BE2C (cell line): ENCODE results near the gene TBCK.

Experiments
- DNase-seq: peaks from one replicate; pipeline ENCODE4 v3.0.0-alpha.2; 2020
- H3K27me3 ChIP-seq: fragments of 250-450 bp; sonication (Bioruptor Pico); 2 replicates; pipeline ENCODE4 v1.5.1; 2020; ENCODE audit warnings: mild to moderate bottlenecking
- H3K36me3 ChIP-seq: fragments of 250-450 bp; sonication (Bioruptor Pico); 2 replicates; pipeline ENCODE4 v1.5.1; 2020; ENCODE audit warnings: mild to moderate bottlenecking
- H3K4me1 ChIP-seq: fragments of 250-450 bp; sonication (Bioruptor Pico); 2 replicates; pipeline ENCODE4 v1.5.1; 2020
- H3K4me3 ChIP-seq: 2 replicates; pipeline ENCODE4 v1.5.1; 2011; ENCODE audit warnings: low read depth, low read length
- H3K9me3 ChIP-seq: fragments of 250-450 bp; sonication (Bioruptor Pico); 2 replicates; pipeline ENCODE4 v1.5.1; 2020
- TF ChIP-seq, protein P1 (sequence below): IDR thresholded peaks from 2 replicates; pipeline ENCODE4 v1.5.1; 2012; ENCODE audit warnings: mild to moderate bottlenecking, low read depth, low read length

Gene TBCK

DNA sequence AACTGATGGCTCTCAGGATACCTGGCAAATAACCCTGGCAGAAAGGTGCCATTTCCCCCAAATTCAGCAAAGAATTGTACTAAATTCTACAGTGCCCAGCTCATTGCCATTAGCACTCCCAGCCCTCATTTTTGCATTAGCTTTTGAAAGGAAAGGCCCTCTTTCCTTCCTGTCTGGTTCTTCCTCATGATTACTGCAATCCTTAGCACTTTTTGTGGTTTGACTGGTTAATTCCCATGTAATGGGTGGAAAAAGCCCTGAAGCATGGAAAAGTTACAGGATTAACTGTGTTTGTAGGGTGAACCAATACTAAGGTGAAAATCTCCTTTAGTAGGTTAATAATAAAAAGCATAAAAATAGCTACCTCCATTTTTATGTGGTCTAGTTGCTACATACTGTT lies 281.3 kb downstream of the TBCK start:
- Histone ChIP-seq H3K4me3 (no peak overlapping the region), H3K27me3 (no peaks in the 10 kb centered on the region), H3K36me3 (no peaks in the 10 kb centered on the region), H3K4me1 (peaks cover 9% of the 10 kb centered on the region), H3K9me3 (no peaks in the 10 kb centered on the region)
- TF ChIP-seq, protein P1, sequence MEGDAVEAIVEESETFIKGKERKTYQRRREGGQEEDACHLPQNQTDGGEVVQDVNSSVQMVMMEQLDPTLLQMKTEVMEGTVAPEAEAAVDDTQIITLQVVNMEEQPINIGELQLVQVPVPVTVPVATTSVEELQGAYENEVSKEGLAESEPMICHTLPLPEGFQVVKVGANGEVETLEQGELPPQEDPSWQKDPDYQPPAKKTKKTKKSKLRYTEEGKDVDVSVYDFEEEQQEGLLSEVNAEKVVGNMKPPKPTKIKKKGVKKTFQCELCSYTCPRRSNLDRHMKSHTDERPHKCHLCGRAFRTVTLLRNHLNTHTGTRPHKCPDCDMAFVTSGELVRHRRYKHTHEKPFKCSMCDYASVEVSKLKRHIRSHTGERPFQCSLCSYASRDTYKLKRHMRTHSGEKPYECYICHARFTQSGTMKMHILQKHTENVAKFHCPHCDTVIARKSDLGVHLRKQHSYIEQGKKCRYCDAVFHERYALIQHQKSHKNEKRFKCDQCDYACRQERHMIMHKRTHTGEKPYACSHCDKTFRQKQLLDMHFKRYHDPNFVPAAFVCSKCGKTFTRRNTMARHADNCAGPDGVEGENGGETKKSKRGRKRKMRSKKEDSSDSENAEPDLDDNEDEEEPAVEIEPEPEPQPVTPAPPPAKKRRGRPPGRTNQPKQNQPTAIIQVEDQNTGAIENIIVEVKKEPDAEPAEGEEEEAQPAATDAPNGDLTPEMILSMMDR = no peak
- DNase-seq = no peak

DNA sequence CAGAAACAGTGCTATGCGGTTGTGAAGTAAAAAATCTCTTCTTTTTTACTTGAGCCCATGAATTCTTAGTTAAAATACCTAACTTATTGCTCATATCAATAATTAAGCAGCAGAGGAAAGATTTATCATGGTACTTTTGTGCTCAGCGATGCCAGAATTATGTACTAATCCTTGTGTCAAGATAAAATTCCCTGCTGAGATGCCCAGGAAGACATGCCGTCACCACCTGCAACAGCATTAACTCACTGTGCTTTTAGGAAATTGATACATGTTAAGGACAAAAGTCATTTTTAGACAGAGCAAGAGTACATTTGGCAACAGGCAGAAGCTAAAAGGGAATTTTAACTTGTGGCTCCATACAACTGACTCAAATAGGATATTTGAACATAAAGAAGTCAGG lies 281.8 kb downstream of the TBCK start:
- TF ChIP-seq, protein P1 = no peak
- Histone ChIP-seq H3K27me3 (no peaks in the 10 kb centered on the region), H3K36me3 (no peaks in the 10 kb centered on the region), H3K4me1 (peaks cover 9% of the 10 kb centered on the region; the same call in 1 of the 2 replicates), H3K4me3 (no peak overlapping the region), H3K9me3 (no peaks in the 10 kb centered on the region)
- no peak for DNase-seq

DNA sequence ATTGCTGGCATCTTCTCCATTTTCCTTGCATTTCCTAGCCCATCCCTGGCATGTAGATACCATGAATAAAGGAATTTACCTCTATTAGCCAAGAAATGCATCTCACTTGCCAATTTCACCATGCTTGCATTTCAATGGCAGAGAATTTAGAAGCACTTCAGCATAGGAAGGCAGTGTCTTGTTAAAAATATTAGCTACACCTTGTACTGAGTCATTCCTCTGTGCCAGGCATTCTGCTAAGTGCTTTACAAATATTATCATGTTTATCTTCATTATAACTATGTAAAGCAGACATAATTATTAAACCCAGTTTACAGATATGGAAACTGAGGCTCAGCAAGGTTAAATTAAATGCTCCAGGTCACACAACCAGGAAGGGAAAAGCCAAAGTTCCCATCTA lies 282.5 kb downstream of the TBCK start:
- Histone ChIP-seq H3K27me3 (no peaks in the 10 kb centered on the region), H3K4me3 (no peak overlapping the region), H3K4me1 (peaks cover 9% of the 10 kb centered on the region; the same call in 1 of the 2 replicates), H3K9me3 (no peaks in the 10 kb centered on the region), H3K36me3 (no peaks in the 10 kb centered on the region)
- DNase-seq = no peak
- TF ChIP-seq, protein P1 = no peak

DNA sequence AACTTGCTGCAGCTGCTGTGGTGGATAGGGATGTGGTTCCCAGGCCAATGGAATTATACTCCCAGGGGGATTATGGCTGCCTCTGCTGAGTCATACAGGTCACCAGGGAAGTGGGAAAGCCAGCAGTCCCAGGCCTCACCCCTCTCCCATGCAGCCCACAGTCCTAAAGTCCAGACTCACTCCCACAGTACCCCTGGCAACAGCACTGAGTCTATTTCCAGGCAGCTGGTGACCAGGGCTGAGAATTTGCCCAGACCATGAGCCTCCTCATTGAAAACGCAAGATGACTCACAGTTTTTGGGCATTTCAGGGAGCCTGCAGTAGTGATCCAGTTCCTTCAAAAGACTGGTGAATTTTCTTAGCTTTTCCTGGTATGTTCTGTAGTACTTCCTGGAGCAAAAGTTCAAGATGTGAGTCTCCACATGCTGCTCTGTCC lies 283.1 kb downstream of the TBCK start:
- no peaks in the 10 kb centered on the region for H3K36me3 ChIP-seq
- TF ChIP-seq, protein P1 = no peak
- H3K9me3 ChIP-seq = no peaks in the 10 kb centered on the region
- no peaks in the 10 kb centered on the region for H3K27me3 ChIP-seq
- peak; percentile 58 for DNase-seq
- no peak overlapping the region for H3K4me3 ChIP-seq
- peaks cover 9% of the 10 kb centered on the region; the same call in 1 of the 2 replicates for H3K4me1 ChIP-seq

DNA sequence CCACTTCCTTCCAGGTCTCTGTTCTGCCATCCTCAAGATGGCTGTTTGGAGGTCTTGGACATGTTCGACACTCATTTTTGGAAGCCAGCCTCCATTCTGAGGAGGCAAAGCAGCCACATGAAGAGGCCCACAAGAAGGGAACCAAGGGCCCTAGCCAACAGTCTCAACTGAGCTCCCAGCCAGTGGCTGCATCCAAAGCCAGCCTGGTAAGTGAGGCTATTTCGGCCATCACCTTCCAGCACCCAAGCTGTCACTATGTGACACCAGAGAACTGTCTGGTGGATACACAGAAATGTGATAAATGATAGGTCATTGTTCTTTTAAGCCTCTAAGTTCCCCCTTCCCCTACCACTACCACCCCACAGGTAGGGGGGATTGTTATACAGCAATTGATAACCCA lies 293.6 kb downstream of the TBCK start:
- DNase-seq = no peak
- no peaks in the 10 kb centered on the region for H3K4me1 ChIP-seq
- no peaks in the 10 kb centered on the region for H3K36me3 ChIP-seq
- no peaks in the 10 kb centered on the region for H3K9me3 ChIP-seq
- no peaks in the 10 kb centered on the region for H3K27me3 ChIP-seq
- H3K4me3 ChIP-seq = no peak overlapping the region
- TF ChIP-seq, protein P1 = no peak

DNA sequence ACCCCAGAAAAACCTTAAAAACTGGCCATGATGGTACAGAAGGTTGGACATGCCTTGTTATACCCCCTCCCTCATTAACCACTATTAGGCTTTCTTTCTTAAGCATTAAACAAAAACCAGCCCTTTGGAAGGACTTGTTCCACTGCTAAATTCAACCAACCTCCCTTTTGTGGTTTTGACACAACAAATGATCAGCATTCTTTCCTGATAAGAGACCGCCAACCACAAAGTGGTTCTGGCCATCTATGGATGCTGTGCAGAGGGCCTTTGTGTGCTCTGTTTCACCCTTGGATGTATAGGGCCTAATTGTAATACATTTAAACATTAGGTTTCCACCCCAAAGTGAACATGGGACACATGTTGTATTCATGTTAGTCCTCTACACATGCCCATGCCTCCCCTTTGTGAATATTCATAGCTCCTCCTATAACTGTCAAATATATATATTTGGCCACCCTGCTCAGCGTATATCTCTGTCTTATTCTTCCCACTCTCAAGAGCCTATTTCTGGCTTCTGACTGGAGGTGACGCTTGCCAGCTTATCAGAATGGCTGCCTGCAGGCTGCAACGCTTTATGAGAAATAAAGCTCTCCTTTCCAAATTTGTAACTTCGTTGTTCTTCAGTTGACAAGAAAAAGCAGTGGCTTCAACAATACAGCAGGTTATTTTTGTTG lies 294.1 kb downstream of the TBCK start:
- Histone ChIP-seq H3K9me3 (no peaks in the 10 kb centered on the region), H3K27me3 (no peaks in the 10 kb centered on the region), H3K4me3 (no peak overlapping the region), H3K4me1 (no peaks in the 10 kb centered on the region), H3K36me3 (no peaks in the 10 kb centered on the region)
- TF ChIP-seq, protein P1 = no peak
- no peak for DNase-seq
